GM12878 (cell line): ENCODE measurements around the gene FCN2. TPM values are rescaled to one million over a fixed set of nuclear protein-coding genes. Genes with fewer than 3 reads are reported as not detected.

Experiments used
- ATAC-seq: fragments of 200-7000 bp; cut with Tn5 transposase; 3 replicates; pipeline ENCODE4 v1.9.1; 2020; ENCODE audit warnings: mild to moderate bottlenecking, moderate library complexity
- BruUV-seq: library from RNA; stranded (reverse); fragments of 400-500 nt; replicated peaks from 2 replicates; lab custom pipeline; 2021; lab: Mats Ljungman, UMichigan
- CTCF ChIA-PET: fragments of 300-600 bp; sonication (Branson Sonifier 250); formaldehyde crosslinking; extraction: SDS; loops from one replicate; lab custom pipeline; 2021; ENCODE audit warnings: inconsistent platforms; lab: Yijun Ruan, JAX
- POLR2A ChIA-PET: fragments of 350-600 bp; formaldehyde crosslinking; extraction: SDS; loops from one replicate; lab custom pipeline; 2021; ENCODE audit warnings: inconsistent platforms; lab: Charles Lee
- RAD21 ChIA-PET: fragments of 300-600 bp; sonication (Branson Sonifier 250); formaldehyde crosslinking; loops from one replicate; lab custom pipeline; 2023; ENCODE audit warnings: antibody characterized with exemption; ENCODE audit not compliant: unreplicated experiment; lab: Charles Lee
- SMC1A ChIA-PET: fragments of 300-600 bp; sonication (Branson Sonifier 250); formaldehyde crosslinking; loops from one replicate; lab custom pipeline; 2023; ENCODE audit not compliant: unreplicated experiment, uncharacterized antibody; lab: Charles Lee
- DNase-seq: peaks from one replicate; pipeline ENCODE4 v3.0.0-alpha.2; 2011; ENCODE audit warnings: low read depth, low spot score
- FAIRE-seq: peaks from 3 replicates; lab custom pipeline; 2011; peaks lifted over from hg19 to GRCh38; lab: Jason Lieb, UNC
- H2AFZ ChIP-seq: 2 replicates; pipeline ENCODE4 v1.6.0; 2011; ENCODE audit warnings: low read depth, low read length, control low read depth; ENCODE audit not compliant: control insufficient read depth
- H3K27ac ChIP-seq: 2 replicates; pipeline ENCODE4 v1.5.1; 2011; ENCODE audit warnings: control low read depth; ENCODE audit not compliant: control insufficient read depth, insufficient read depth
- H3K27me3 ChIP-seq, 2 experiments: replicated peaks in 1 of 2; 2 replicates each; pipeline versions ENCODE4 v1.6.0 to v1.6.1; 2011; ENCODE audit warnings: low read length in 1 of 2; ENCODE audit not compliant: control insufficient read depth in 2 of 2, insufficient read depth in 2 of 2
- H3K36me3 ChIP-seq, 2 experiments: 2 replicates each; pipeline ENCODE4 v1.5.1; 2011; ENCODE audit warnings: low read length in 1 of 2; ENCODE audit not compliant: control insufficient read depth in 2 of 2, insufficient read depth in 2 of 2
- H3K4me1 ChIP-seq: 2 replicates; pipeline ENCODE4 v1.6.1; 2011; ENCODE audit warnings: mild to moderate bottlenecking, low read length, moderate library complexity, mixed read lengths; ENCODE audit not compliant: control insufficient read depth, insufficient read depth
- H3K4me2 ChIP-seq: 2 replicates; pipeline ENCODE4 v1.6.0; 2011; ENCODE audit warnings: control low read depth; ENCODE audit not compliant: control insufficient read depth, insufficient read depth
- H3K4me3 ChIP-seq: fragments of 200-600 bp; sonication (generic); 2 replicates; pipeline ENCODE4 v1.5.1; 2016
- H3K79me2 ChIP-seq: 2 replicates; pipeline ENCODE4 v1.6.0; 2011; ENCODE audit warnings: low read length; ENCODE audit not compliant: control insufficient read depth, insufficient read depth
- H3K9ac ChIP-seq: 2 replicates; pipeline ENCODE4 v1.8.0; 2011; ENCODE audit warnings: low read length, control low read depth, mixed read lengths; ENCODE audit not compliant: control insufficient read depth, insufficient read depth
- H3K9me3 ChIP-seq: replicated peaks from 3 replicates; pipeline ENCODE4 v1.5.1; 2011; ENCODE audit warnings: mild to moderate bottlenecking, low read length; ENCODE audit not compliant: control insufficient read depth, insufficient read depth
- H4K20me1 ChIP-seq: 2 replicates; pipeline ENCODE4 v1.6.0; 2011; ENCODE audit not compliant: control insufficient read depth, insufficient read depth
- EED ChIP-seq: sonication (generic); IDR thresholded peaks from 2 replicates; pipeline ENCODE4 v1.6.1; 2016; ENCODE audit warnings: antibody characterized with exemption, low read depth
- ESRRA ChIP-seq: IDR thresholded peaks from 2 replicates; pipeline ENCODE4 v1.6.1; 2012; ENCODE audit warnings: mild to moderate bottlenecking, low read length, improper control_type of control experiment
- FOS ChIP-seq: IDR thresholded peaks from 3 replicates; pipeline ENCODE4 v1.6.1; 2011; ENCODE audit warnings: borderline replicate concordance; ENCODE audit not compliant: insufficient read length; ENCODE audit errors: extremely low read depth
- FOXK2 ChIP-seq: fragments of 450-650 bp; IDR thresholded peaks from 2 replicates; pipeline ENCODE4 v1.6.1; 2017; ENCODE audit warnings: mild to moderate bottlenecking, moderate library complexity
- HDGF ChIP-seq: fragments of 450-650 bp; IDR thresholded peaks from 2 replicates; pipeline ENCODE4 v1.6.1; 2016; ENCODE audit warnings: antibody characterized with exemption
- IKZF2 ChIP-seq, 2 experiments: fragments of 450-650 bp; IDR thresholded peaks; 2 replicates each; pipeline ENCODE4 v1.6.1; 2017; ENCODE audit warnings: mild to moderate bottlenecking in 2 of 2, moderate library complexity in 2 of 2
- NFYA ChIP-seq: IDR thresholded peaks from 2 replicates; pipeline ENCODE4 v1.6.1; 2011; ENCODE audit warnings: low read depth, mild to moderate bottlenecking, low read length, improper control_type of control experiment, borderline replicate concordance
- RCOR1 ChIP-seq: conservative IDR thresholded peaks from 2 replicates; pipeline ENCODE4 v1.6.1; 2012; ENCODE audit warnings: low read depth, low read length, improper control_type of control experiment
- STAT3 ChIP-seq: IDR thresholded peaks from 2 replicates; pipeline ENCODE4 v1.6.1; 2011; ENCODE audit warnings: low read depth, low read length, improper control_type of control experiment
- WRNIP1 ChIP-seq: IDR thresholded peaks from 2 replicates; pipeline ENCODE4 v1.6.1; 2011; ENCODE audit warnings: low read depth, low read length, improper control_type of control experiment, borderline replicate concordance
- WGBS: methylation state at CpG from one replicate; pipeline ENCODE4 v1.1.6; 2016; ENCODE audit warnings: low lambda C conversion rate; ENCODE audit not compliant: insufficient replicate concordance, insufficient coverage; ENCODE audit errors: missing lambda C conversion rate; 5-methylcytosine and 5-hydroxymethylcytosine counted together
- in situ Hi-C: fragments of 300-500 bp; cut with MboI; formaldehyde crosslinking; loops from 9 replicates; pipeline ENCODE4 v1.14.3; 2018; ENCODE audit warnings: mixed read lengths
- intact Hi-C: fragments of 100-400 bp; cut with micrococcal nuclease; formaldehyde crosslinking; loops from one replicate; pipeline ENCODE4 v1.14.2; 2022; ENCODE audit not compliant: unreplicated experiment
- polyA plus RNA-seq, 11 experiments: library from polyadenylated mRNA; depleted of rRNA in 4 of 11; unstranded in 6 of 11; stranded (reverse) in 5 of 11; fragments of >200 nt; fragmentation: Nextera tagmentation in 4 of 11; fragmentation: Illumina TruSeq in 1 of 11; extraction: Ambion mirVana in 4 of 11; extraction: Trizol in 1 of 11; gene quantifications; 1 replicate in 1 of 11; 2 replicates in 10 of 11; pipeline versions ENCODE4 v1.2.1 to v1.2.3, GENCODE V29; 2011 to 2016; ENCODE audit warnings: inconsistent platforms in 2 of 11, missing spikeins in 2 of 11, low read depth in 1 of 11
- total RNA-seq, 4 experiments: library from RNA; depleted of rRNA in 3 of 4; stranded (reverse); fragments of >200 nt in 3 of 4; fragmentation: Illumina TruSeq in 1 of 4; extraction: Trizol in 1 of 4; gene quantifications; 2 replicates each; pipeline versions ENCODE4 v1.2.1 to v1.2.3, GENCODE V29; 2013 to 2021
- TF ChIP-seq, protein P1 (sequence below): fragments of 450-650 bp; IDR thresholded peaks from 2 replicates; pipeline ENCODE4 v1.6.1; 2017; ENCODE audit warnings: mild to moderate bottlenecking, low read depth, inconsistent platforms; ENCODE audit not compliant: poor library complexity, severe bottlenecking
- TF ChIP-seq, protein P2 (sequence below): IDR thresholded peaks from 2 replicates; pipeline ENCODE4 v1.6.1; 2011; ENCODE audit warnings: mild to moderate bottlenecking, low read depth, low read length, moderate library complexity; ENCODE audit not compliant: insufficient replicate concordance
- TF ChIP-seq, protein P3 (sequence below): IDR thresholded peaks from 2 replicates; pipeline ENCODE4 v1.6.1; 2012; ENCODE audit warnings: low read depth, low read length, improper control_type of control experiment

FCN2 gene
- total and polyA plus RNA-seq, 10 of the 15 experiments (the other 5 are each of a cell fraction or from before 2014, with no cell fraction given) = not detected

DNA sequence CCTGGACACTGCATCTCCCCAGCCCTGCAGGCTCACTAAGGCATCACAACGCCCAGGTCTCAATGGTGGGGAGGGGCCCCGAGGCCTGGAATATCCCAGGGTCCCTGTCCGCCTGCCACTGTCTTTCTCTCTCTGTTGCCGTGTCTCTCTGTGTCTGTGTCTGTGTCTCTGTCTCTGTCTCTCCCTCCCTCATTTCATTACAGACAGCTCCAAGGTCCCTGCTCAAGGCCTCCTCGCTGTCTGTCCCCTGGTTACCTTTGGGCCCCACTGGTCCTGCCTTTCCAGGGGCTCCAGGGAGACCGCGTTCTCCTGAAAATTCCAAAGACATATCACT, 33.9 kb downstream of the FCN2 start (continued):
- TF ChIP-seq, protein P1, sequence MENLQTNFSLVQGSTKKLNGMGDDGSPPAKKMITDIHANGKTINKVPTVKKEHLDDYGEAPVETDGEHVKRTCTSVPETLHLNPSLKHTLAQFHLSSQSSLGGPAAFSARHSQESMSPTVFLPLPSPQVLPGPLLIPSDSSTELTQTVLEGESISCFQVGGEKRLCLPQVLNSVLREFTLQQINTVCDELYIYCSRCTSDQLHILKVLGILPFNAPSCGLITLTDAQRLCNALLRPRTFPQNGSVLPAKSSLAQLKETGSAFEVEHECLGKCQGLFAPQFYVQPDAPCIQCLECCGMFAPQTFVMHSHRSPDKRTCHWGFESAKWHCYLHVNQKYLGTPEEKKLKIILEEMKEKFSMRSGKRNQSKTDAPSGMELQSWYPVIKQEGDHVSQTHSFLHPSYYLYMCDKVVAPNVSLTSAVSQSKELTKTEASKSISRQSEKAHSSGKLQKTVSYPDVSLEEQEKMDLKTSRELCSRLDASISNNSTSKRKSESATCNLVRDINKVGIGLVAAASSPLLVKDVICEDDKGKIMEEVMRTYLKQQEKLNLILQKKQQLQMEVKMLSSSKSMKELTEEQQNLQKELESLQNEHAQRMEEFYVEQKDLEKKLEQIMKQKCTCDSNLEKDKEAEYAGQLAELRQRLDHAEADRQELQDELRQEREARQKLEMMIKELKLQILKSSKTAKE = no peak
- no peak for TF ChIP-seq WRNIP1

DNA sequence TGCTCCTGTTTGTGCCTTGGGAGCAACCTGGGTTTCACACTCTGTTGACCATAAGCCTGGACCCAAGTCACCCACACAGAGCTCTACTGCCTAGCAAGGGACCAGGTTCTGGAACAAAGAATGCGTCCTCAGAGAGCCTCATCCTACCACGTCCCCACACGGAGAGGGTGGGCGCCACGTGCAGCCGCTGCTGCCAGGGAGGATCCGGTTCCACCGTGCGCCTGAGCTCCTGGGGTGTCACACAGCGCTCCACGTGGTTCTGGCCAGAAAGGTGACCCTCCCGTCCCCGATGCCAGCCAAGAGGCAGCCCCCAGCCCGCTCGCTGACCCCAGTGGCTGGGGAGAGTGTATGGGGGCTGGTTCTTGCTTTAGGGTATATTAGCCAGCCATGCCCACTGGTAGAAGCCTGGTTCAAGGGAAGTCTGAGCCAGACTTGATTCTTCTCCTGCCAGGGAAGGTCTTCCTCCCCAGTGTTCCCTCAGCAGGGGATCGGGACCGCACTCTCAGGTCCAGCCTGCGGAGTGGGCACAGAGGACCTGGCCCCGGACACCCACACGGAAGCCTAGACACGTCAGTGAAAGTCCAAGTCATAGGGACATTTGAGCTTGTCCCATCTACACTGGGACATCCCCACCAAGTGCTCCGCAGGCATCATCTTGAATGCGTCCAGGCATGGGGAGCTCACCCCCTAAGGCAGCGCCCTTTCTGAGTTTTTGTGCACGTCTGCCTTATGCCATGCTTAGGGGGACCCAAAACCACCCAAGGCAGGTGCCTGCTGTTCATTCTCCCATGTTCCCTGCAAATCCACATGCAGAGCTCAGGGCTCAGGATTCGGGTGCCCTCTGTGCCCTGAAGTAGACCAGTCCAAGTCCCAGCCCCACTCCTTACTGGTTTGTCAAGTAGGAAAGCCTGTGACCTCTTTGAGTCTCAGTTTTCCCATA, 34.7 kb downstream of the FCN2 start:
- Histone ChIP-seq H3K9me3 (peaks cover 3% of the 10 kb centered on the region; the same call in 2 of the 3 replicates), H3K4me1 (no peaks in the 10 kb centered on the region), H3K9ac (no peak overlapping the region), H2AFZ (no peak overlapping the region), H3K4me3 (no peak overlapping the region), H3K79me2 (no peaks in the 10 kb centered on the region), H3K4me2 (no peak overlapping the region), H3K27ac (no peak overlapping the region), H3K36me3 (no peaks in the 10 kb centered on the region), H3K27me3 (0 out of 4 replicates have a peak, but pooled peaks cover 0 to 3% of the 10 kb centered on the region in 2 experiments), H4K20me1 (no peaks in the 10 kb centered on the region)
- in situ Hi-C loops (no loop called here), intact Hi-C loops (no loop called here)
- no TSS peak for BruUV-seq
- ChIA-PET SMC1A (no interaction called here), RAD21 (no interaction called here), CTCF (no interaction called here), POLR2A (no interaction called here)
- FAIRE-seq = no peak
- DNase-seq = no peak
- WGBS = 48% methylated on average over 26 of the region's 26 CpGs
- no peak for ATAC-seq
- TF ChIP-seq IKZF2 (IDR thresholded peaks at IDR 0.05) = no peak
- no peak for TF ChIP-seq NFYA
- no peak for TF ChIP-seq STAT3
- TF ChIP-seq, protein P2, sequence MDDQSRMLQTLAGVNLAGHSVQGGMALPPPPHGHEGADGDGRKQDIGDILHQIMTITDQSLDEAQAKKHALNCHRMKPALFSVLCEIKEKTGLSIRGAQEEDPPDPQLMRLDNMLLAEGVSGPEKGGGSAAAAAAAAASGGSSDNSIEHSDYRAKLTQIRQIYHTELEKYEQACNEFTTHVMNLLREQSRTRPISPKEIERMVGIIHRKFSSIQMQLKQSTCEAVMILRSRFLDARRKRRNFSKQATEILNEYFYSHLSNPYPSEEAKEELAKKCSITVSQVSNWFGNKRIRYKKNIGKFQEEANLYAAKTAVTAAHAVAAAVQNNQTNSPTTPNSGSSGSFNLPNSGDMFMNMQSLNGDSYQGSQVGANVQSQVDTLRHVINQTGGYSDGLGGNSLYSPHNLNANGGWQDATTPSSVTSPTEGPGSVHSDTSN = no peak
- no peak for TF ChIP-seq FOS
- no peak for TF ChIP-seq HDGF
- no peak for TF ChIP-seq EED
- TF ChIP-seq RCOR1 = no peak
- no peak for TF ChIP-seq ESRRA
- TF ChIP-seq, protein P3, sequence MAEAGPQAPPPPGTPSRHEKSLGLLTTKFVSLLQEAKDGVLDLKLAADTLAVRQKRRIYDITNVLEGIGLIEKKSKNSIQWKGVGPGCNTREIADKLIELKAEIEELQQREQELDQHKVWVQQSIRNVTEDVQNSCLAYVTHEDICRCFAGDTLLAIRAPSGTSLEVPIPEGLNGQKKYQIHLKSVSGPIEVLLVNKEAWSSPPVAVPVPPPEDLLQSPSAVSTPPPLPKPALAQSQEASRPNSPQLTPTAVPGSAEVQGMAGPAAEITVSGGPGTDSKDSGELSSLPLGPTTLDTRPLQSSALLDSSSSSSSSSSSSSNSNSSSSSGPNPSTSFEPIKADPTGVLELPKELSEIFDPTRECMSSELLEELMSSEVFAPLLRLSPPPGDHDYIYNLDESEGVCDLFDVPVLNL = no peak
- no peak for TF ChIP-seq FOXK2
